ENCODE measurements around the gene DLX4.

The DLX4 gene

GRCh38 chr17:50020841-50021599 is 52.0 kb downstream of the DLX4 start:
- DNase-seq, result no peak

GRCh38 chr17:50021681-50022370 is 52.8 kb downstream of the DLX4 start:
- DNase-seq, result no peak

GRCh38 chr17:50022463-50023130 is 53.6 kb downstream of the DLX4 start:
- DNase-seq, result no peak

GRCh38 chr17:50023520-50023919 is 54.5 kb downstream of the DLX4 start:
- DNase-seq, result no peak

Measured in NCI-H1930 (cell line).